Colon (tissue), 2 donors: ENCODE data around the gene TTLL10.

ENCODE experiments used
- FAIRE-seq: peaks from 2 replicates; lab custom pipeline; 2012; peaks lifted over from hg19 to GRCh38; lab: Jason Lieb, UNC
- donor health status: control.
- donor health status: control.

The TTLL10 gene, protein sequence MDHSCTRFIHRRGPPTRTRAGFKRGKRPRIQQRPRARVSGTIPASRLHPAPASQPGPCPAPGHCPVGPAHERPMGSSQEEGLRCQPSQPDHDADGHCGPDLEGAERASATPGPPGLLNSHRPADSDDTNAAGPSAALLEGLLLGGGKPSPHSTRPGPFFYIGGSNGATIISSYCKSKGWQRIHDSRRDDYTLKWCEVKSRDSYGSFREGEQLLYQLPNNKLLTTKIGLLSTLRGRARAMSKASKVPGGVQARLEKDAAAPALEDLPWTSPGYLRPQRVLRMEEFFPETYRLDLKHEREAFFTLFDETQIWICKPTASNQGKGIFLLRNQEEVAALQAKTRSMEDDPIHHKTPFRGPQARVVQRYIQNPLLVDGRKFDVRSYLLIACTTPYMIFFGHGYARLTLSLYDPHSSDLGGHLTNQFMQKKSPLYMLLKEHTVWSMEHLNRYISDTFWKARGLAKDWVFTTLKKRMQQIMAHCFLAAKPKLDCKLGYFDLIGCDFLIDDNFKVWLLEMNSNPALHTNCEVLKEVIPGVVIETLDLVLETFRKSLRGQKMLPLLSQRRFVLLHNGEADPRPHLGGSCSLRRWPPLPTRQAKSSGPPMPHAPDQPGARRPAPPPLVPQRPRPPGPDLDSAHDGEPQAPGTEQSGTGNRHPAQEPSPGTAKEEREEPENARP

DNA sequence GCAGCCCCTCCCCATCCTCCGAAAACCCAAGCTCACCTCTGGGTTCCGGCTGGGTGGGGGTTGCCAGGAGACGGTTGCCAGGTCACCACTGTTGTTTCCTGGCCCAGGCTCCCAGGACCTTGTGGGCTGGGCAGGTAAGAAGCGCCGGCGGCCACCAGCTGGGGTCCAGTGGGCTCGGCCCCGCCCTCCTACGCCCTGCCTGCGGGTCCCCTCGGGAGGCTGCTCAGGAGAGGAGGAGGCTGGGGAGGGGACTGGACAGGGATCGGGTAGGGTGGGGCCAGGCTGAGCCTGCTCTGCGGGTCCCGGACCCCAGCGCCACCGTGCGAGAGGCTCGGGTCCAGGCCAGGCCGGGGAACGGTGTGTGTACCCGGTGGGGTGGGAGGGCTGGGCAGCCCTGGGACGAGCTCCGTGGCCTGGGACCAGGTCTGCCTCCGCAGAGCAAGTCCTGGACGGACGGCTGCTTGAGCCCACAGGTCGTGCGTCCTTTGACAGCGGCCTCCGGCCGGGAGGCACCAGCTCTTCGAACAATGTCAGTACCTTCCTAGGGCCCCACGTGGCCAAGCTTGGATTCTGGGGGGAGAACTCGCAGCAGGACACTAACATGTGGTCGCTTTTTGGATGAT is at the start of gene TTLL10:
TTLL10 (plus strand) TSS at position 88 of the 623 bp plus-strand sequence. CDS start 5,336 bp downstream, outside the sequence.
- FAIRE-seq, result no peak

DNA sequence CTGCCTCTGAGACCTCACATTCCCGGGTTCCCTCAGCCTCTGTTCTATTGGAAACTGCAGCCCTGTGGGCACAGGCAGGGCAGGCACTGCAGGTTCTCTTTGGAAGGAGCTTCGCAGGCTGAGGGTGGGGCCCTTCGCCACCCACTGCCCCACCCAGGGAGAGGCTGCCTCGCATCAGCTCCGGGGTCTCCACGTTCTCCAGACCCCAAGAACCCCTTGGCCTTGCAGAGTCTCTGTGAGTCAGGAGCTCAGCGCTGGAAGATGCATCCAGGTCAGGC is 49.2 kb upstream of the TTLL10 start:
- FAIRE-seq, result no peak

DNA sequence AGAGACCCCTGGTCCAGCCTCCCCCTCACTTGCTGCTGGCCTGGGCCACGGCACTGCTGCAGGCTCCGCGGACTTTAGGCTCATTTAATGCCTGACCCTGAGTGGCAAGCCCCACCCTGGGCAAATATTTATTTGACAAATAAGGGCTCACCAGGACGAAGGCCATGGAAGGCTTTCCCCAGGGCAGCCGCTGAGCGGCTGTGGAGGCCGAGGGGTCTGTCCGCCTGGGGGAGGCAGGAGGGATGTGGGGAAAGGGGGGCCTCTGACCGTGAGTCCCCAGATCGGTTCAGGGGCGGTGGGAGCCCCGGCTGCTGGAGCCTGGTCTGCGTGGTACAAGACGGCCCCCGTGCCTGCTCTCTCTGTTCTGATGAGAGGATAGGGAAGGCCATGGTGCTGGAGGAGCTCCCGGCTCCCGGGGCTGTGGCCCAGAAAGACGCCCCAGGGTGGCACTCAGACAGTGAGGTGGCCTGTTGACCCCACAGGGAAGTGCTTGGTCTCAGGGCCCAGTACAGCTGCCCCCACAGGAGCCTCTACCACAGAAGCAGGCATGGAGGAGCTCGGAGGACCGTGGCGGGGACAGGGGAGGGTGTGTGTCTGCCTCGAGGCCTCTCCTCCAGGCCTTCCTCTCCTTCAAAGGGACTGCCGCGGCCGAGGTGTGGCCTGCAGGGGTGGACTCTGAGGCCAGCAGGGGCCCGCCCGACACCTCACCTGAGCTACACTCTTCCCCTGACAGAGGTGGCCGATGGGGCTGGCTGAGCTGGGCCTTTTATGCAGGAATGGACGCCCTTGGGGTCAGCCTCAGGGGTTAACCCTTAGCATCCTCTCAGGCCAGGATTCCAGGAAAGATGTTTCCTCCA is 48.7 kb upstream of the TTLL10 start:
- no peak for FAIRE-seq

DNA sequence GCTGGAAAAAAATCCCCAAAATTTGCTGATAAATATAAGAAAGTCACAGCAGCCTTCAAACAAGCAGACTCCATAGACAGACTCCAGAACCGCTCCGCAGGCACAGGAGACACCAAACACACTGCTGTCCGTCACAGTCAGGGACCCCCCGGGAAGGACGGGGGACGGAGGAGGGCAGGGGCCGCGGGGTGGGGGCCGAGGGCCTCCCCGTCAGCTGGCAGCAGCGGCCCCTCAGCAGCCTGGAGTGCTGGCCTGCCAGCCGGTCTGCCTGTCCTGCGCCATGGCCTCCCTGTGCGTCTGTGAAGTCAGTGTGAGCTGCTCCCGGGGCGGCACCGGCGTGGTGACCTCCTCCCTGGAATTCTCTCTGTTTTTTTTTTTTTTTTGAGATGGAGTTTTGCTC is 47.7 kb upstream of the TTLL10 start:
- FAIRE-seq, result no peak

DNA sequence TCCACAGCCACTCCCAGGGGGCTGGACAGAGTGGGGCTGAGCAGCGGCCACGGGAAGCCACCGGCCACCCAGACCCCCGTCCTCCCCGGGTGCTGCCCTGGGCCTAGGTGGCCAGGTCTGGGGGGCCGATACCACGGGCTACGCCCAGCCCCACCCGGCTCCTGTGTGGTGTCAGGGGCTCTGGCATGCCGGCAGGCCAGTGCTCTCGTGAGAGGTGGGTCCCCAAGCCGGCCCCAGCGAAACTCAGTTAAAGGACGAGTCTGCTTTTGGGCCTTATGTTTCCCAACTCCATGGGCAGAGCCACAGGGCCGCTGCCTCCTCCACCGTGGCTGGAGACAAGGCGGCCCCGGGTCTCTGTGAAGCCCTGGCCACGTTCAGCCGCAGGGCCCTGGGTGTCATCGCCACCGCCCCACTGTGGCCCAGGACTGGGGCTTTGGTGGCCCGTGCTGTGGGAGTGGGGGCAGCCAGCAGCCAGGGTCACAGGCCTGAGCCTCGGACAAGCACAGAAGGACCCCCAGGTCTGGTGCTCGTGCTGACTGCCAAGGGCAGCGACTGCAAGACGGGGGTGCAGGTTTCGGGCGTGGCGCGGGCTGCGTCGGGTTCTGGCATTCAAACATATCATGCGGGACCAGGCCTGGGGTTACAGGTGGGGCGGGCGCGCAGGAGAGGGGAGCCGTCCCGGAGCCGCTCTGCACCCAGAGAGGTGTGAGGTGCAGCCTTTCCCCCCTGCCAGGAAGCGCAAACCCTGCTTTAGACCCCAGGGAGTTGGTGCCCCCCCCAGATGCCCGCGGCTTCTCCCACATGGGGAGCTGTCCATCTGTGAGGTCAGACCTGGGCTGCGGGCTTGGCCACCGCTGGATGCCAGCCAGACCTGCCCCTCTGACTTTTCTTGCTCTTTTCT is 45.9 kb upstream of the TTLL10 start:
- FAIRE-seq, result no peak

DNA sequence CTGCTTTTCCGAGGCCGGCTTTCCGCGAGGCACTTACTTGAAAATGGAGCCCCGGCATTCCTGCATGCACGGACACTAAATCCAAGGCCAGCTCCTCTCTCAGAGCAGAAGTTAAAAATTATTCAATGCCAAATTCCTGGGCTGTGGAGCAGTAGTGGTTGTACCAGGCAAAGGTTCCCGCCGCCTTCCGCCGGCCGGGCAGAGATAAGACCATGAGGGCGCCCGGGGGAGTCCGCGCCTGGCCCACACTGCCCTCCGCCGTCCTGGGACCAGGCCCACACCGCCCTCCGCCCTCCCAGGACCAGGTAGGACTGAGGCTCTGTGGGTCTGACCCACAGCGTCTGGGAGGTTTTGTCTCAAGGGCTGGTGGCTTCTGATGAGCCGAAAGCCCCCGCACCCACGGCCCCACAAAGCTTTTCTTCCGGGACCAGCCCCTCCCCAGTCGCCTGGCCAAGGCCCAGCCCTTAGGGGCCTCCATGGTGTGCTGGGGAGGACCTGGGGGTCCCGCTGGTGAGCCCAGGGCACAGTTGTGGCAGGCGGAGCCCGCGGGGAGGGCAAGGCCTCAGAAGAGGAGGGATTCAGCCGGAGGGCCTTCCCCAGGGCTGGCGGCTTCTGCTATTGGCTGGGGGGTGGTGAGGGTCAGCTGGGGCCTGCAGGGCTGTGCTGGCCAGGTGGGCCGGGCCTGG is 45.1 kb upstream of the TTLL10 start:
- no peak for FAIRE-seq

DNA sequence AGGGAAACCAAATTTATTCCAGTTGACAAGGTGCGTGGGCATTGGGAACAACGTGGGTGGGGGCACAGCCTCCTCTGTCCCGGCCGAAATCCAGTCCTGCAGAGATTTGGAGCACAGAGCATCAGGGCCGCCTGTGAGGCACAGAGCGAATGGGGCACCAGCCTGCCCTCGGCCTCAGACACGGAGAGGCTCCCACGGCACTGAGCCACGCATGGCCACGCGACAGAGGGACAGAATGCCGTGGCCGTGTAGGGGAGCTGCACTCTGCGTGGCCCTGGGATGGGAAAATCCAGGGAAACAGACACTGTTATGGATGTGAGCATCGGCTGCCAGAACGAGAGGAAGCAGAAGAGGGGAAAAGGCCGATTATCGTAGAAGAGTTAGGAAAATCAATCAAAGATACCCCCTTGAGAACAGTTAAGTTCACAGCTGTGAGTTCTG is 44.3 kb upstream of the TTLL10 start:
- FAIRE-seq, result no peak

DNA sequence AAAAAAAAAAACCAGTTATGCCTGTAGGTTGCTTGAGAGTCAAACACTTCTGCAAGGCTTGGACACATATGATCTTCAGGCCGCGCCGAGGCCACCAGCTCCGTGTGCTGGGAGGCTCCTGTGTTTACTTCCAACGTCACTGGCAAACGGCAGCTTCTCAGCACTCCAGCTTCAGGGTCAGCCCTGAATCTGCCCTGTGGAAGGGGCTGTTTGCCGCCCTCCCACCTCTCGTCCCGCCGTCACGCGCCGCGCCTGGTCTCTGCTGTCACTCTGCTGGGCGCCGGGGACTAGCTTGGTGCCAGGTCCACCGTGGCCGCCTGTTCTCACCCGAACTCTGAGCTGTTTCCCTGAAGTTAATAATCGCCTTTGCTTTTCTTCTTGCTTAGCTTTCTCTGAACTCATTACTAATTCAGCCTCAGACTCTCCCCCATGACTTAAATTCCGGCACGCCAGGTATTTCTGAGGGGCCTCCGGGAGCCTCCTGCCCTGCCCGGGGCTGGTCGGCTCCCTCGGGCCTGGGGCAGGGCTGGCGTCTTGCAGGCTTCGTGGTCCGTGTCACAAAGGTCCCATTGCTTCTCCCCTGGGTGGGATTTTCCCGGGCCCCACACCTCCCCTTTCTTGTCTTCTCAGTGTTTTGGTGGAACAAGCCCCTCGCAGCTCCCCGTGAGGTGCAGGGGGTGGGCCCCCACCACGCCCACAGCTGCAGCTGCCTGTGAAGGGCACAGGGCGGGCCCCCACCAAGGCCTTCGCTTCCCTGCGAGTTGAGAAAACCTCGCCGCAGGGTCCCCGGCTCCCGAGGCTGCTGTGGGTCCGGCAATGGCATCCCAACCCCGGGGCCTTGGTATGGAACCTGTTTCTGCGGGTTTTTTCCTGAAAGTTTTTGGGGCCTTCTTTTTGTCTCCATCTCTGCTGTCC is 43.2 kb upstream of the TTLL10 start:
- FAIRE-seq, result no peak

DNA sequence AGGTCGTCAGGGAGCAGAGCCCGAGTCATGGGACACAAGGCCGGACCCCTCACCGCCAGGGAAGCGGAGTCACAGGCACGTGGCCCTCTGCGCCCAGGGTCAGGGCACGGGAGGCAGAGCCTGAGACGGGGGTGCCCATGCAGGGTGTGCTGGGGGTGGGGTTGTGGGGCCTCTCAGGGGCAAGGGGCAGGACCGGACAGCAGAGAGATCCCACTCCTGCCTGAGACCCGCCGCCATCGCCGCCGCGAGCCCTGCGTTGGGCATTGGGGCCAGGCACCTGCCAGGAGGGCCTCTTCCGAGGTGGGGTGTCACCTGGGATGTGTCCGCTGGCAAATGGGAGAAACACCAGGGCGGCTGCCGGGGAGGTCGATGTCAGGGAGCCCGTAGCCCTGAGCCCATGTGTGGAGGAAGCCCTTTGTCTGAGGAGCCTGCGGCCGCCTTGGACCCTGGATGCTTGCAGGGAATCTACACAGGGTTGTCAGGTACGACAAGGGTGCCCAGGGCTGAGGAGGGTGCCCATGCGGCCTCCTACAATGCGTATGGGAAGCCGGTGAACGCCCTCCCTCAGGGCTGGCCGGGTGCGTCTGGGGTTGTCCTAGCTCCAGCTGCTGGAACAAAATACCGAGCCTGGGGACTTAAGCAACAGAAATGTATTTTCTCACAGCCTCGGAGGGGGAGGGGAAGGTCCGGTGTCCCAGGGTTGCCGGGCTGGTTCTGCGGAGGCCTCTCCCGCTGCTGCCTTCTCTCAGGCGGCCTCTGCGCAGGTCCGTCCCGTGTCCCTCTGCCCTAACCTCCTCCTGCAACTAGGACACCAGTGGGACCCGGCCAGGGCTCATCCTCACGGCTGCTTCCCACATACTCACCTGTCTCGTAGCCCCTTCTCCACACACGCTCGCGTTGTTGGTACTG is 41.4 kb upstream of the TTLL10 start:
- FAIRE-seq, result no peak

DNA sequence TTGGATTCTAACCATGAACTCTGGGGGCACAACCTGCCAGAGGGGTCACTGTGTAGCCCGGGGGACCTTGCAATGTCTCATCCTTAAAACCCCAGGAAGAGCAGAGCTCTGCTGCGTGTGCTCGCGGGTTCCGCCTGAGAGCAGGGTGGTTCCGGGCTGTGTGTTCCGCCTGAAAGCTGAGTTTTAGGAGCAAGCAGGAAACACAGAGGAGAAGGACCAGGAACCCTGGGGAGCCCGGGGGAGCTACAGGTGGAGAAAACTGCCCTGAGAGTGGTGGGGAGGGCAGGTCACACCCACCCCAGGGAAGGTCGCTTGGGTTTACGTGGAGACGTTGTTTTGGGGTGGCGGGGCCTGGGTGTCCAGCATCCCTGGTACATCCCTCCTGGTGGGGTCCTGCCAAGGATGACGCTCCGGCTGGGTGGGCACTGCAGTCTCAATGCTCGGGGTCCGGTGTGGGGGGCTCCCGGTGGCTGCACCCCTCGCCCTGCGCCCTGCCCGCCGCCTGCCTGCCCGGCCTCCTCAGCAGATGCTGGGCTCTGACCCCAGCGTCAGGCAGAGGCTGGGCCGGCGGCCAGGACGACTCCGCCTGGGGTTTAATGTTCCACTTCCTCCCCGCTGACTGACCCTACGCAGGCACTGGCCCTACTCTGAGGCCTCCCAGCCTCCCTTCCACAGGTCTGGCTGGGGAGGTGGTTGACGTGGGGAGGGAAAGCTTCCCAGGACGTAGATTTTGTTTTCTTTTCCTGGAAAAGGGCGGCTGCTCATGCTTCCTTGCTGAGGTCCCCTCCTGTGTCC is 40.5 kb upstream of the TTLL10 start:
- FAIRE-seq, result no peak

DNA sequence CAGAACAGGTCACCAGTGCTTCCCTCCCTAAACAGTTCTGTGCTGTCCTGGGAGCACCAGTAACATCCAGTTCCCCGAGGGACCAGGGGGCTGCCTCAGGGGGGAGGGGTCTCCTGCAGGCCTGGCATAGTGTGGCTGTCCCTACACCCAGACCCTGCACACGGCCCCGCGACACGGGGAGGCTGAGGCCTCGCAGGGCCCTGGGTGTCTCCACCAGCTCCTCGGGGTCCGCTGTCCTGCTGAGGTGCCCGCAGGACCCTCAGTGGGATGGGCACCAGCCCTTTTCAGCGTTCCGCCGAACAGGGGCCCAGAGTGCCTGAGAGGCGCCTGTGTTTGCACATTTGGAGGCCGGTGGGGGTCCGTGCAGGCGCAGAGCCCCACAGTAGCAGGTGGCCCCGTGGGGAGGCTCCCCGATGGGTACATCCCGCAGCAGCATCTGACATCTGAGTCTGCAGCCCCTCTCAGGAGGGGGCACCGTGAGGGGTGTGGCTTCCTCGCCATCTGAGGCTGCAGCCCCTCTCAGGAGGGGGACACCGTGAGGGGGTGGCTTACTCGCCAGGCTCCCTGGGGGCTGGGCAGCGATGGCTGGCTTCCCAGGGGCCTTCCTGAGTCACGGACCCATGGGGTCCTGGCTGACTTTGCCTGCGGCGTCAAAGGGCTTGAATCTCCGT is 39.2 kb upstream of the TTLL10 start:
- no peak for FAIRE-seq

DNA sequence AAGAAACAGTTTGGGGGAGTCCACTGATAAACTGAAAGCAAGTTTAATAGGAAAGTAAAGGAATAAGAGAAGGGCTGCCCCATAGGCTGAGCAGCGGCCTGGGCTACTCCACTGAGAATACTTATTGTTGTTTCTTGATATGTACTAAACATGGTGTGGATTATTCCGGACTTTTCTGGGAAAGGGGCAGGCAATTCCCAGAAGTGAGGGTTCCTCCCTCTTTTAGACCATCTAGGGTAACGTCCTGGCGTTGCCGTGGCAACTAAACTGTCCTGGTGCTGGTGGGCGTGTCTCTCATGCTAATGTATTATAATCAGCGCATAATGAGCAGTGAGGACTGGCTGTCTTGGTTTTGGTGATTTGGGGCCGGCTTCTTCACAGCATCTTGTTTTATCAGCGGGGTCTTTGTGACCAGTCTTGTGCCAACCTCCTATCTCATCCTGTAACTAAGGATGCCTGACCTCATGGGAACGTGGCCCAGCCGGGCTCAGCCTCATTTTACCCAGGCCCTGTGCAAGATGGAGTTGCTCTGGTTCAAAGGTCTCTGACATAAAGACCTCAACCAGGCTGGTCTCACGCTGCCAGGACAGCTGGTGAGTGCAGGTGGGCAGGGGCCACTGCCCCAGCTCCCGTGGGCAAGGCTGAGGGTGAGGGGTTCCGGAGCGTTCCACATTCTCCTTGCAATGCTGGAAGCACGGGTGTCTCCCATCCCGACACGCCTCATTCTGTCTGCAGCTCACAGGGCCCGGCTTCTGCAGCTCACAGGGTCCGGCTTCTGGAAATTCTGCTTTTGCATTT is 38.1 kb upstream of the TTLL10 start:
- no peak for FAIRE-seq

DNA sequence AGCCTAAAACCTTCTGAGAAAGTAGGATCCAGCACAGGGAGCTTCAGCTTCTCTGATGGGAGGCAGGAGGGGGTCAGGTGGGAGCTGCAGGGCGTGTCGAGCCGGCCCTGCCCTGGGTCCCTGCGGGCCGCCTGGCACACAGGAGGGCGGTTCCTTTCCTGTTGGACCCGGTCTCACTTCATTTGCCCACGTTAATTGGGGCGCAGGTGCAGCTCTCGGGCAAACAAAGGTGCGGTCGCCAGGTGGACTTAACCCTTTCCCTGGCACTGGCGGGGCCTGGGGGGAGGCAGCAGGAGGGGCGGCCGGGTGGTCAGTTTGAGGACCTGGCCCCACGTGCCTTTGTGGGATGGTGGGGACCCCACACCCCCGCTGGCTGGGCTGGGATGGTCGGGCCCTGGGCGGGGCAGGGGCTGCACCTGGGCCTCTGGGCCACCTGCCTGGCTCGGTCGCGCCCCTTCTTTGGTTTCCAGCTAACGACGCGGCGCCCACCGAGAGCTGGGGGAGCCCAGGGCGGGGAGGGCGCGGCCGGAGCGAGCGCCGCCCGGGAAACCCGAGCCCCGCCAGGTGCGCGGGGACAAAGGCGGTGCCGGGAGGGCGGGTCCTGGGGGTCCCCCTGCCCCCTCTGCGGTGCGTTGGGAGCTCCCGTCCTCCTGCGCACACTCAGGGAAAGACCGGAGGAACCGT is 37.0 kb upstream of the TTLL10 start:
- FAIRE-seq, result no peak

DNA sequence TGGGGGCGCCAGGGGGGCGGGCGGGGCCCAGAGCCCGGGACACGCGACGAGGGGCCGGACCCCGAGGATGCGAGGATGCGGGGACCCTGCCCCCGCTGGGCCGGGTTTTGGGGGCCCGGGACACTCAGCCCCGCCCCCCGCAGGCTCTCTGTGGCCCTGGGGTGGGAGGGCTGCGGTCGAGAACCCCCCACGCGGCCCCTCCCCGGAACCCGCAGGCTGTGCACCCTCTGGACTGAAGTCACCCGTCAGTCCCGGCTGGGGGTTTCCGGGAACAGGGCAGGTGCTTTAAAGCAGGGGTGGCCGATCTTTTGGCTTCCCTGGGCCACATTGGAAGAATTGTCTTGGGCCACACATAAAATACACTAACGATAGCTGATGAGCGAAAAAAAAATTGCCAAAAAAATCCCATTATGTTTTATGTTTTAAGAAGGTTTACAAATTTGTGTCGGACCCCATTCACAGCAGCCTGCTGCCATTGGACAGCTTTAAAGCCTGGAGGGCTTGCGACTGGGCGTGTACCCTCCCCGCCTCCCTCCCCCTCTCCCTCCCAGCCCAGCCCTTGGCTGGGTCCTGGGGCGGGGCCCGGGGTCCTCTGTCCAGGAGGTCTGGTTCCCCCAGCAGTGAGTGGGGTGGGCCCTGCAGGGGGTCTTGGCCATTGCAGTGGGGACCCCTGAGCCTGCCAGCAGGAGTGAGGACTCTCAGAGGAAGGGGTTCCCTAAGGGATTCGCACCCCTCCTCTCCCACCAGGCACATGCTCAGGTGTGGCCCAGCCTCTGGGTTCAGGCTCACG is 36.2 kb upstream of the TTLL10 start:
- FAIRE-seq, result no peak

DNA sequence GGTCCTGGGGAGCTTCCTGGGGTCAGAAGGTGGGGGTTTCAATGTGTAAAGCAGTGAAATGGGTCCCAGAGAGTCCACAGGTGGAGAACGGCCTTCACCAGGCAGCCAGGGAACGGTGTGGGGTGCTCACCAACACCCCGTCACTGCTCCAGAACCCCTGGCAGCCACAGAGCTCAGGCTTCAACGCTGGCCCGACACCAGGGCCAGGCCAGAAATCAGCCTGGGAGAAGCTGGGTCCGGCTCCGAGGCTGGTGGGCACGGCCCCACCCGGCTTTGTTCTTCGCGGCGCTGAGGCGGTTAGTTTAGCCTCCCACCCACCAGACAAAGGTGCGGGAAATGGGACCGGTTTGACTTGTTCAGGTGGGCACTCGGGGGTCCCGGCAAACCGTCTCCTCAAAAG is 33.0 kb upstream of the TTLL10 start:
- no peak for FAIRE-seq
